ENCODE data around the gene KRTAP10-7. TPM values are rescaled to one million over a fixed set of nuclear protein-coding genes. Genes with fewer than 3 reads are reported as not detected.
"Not testable (repeated sequence)": the region's sequence is repeated elsewhere in the genome, so short reads cannot be mapped to it uniquely, and the experiment has no call there.

Gene KRTAP10-7
- polyA plus RNA-seq, result not detected
- long read RNA-seq, donor 1, result 0 reads
- long read RNA-seq, donor 2, result 0 reads
- long read RNA-seq, donor 3, result 0 reads
- long read RNA-seq, donor 4, result 0 reads
- long read RNA-seq, donor 5, result 0 reads
- long read RNA-seq, donor 6, result 0 reads
- long read RNA-seq, donor 7, result 0 reads
- long read RNA-seq, donor 8, result 0 reads
- long read RNA-seq, donor 9, result 0 reads
- long read RNA-seq, donor 10, result 0 reads

GRCh38 chr21:44600118-44600978, at the start of gene KRTAP10-7:
Gene KRTAP10-7 (plus strand): TSS chr21:44600597. CDS start chr21:44600622, 25 bp downstream.
- not testable (repeated sequence) for DNase-seq; H3K4me1 ChIP-seq (ENCODE audit: control insufficient read depth in 3 of 3, insufficient read depth in 2 of 3, low read depth in 1 of 3, low read length in 2 of 3); FAIRE-seq; H3K4me3 ChIP-seq (ENCODE audit: low read depth in 1 of 3, low read length in 3 of 3); H3K27ac ChIP-seq (ENCODE audit: low read depth in 1 of 3, low read length in 2 of 3); H3K36me3 ChIP-seq (ENCODE audit: control insufficient read depth in 3 of 3, insufficient read depth in 2 of 3, low read depth in 1 of 3, low read length in 3 of 3); H3K9me3 ChIP-seq (ENCODE audit: control insufficient read depth in 2 of 2, insufficient read depth in 1 of 2, low read depth in 1 of 2, low read length in 1 of 2)
- 66 to 71% (median 67%) methylated on average over 20 to 23 of the region's 23 CpGs for WGBS, 3 donors
- peaks cover 0 to 12% (median 0%) of the 10 kb centered on the region in 3 donors for H3K27me3 ChIP-seq (ENCODE audit: control insufficient read depth in 3 of 3, insufficient read depth in 3 of 3, low read length in 3 of 3)

- DNase-seq (no peak), FAIRE-seq (no peak)
- Histone ChIP-seq H3K4me3 (ENCODE audit: low read depth in 1 of 3, low read length in 3 of 3) (no peak overlapping the region), H3K4me1 (ENCODE audit: control insufficient read depth in 3 of 3, insufficient read depth in 2 of 3, low read depth in 1 of 3, low read length in 2 of 3) (no peaks in the 10 kb centered on the region), H3K9me3 (ENCODE audit: control insufficient read depth in 2 of 2, insufficient read depth in 1 of 2, low read depth in 1 of 2, low read length in 1 of 2) (peaks cover 0 to 3% of the 10 kb centered on the region in 2 donors), H3K27me3 (ENCODE audit: control insufficient read depth in 3 of 3, insufficient read depth in 3 of 3, low read length in 3 of 3) (peaks cover 0 to 2% (median 0%) of the 10 kb centered on the region in 3 donors), H3K36me3 (ENCODE audit: control insufficient read depth in 3 of 3, insufficient read depth in 2 of 3, low read depth in 1 of 3, low read length in 3 of 3) (no peaks in the 10 kb centered on the region), H3K27ac (ENCODE audit: low read depth in 1 of 3, low read length in 2 of 3) (no peak overlapping the region)
- WGBS, 3 donors, result 50 to 62% (median 55%) methylated on average over 9 to 10 of the region's 10 CpGs
These were observed 49.6 kb upstream of the KRTAP10-7 start for GRCh38 chr21:44550807-44551206.

GRCh38 chr21:44551340-44551961, 48.9 kb upstream of the KRTAP10-7 start, which contains the start of gene KRTAP10-2:
Gene KRTAP10-2 (minus strand): TSS chr21:44551505. CDS start chr21:44551458, 47 bp downstream.
- Histone ChIP-seq H3K27me3 (ENCODE audit: control insufficient read depth in 3 of 3, insufficient read depth in 3 of 3, low read length in 3 of 3) (peaks cover 0 to 2% (median 0%) of the 10 kb centered on the region in 3 donors), H3K9me3 (ENCODE audit: control insufficient read depth in 2 of 2, insufficient read depth in 1 of 2, low read depth in 1 of 2, low read length in 1 of 2) (peaks cover 0 to 3% of the 10 kb centered on the region in 2 donors), H3K36me3 (ENCODE audit: control insufficient read depth in 3 of 3, insufficient read depth in 2 of 3, low read depth in 1 of 3, low read length in 3 of 3) (no peaks in the 10 kb centered on the region), H3K27ac (ENCODE audit: low read depth in 1 of 3, low read length in 2 of 3) (no peak within 1 kb of the TSS), H3K4me1 (ENCODE audit: control insufficient read depth in 3 of 3, insufficient read depth in 2 of 3, low read depth in 1 of 3, low read length in 2 of 3) (no peaks in the 10 kb centered on the region), H3K4me3 (ENCODE audit: low read depth in 1 of 3, low read length in 3 of 3) (no peak within 1 kb of the TSS)
- no peak for DNase-seq
- WGBS, 3 donors, result 44 to 62% (median 48%) methylated on average over 17 of the region's 17 CpGs
- no peak for FAIRE-seq

GRCh38 chr21:44552136-44552535, 48.3 kb upstream of the KRTAP10-7 start:
- H3K9me3 ChIP-seq (ENCODE audit: control insufficient read depth in 2 of 2, insufficient read depth in 1 of 2, low read depth in 1 of 2, low read length in 1 of 2), result peaks cover 0 to 3% of the 10 kb centered on the region in 2 donors
- DNase-seq (no peak), FAIRE-seq (no peak)
- 90 to 97% (median 95%) methylated on average over 6 of the region's 6 CpGs for WGBS, 3 donors
- H3K27ac ChIP-seq (ENCODE audit: low read depth in 1 of 3, low read length in 2 of 3), result no peak overlapping the region
- no peaks in the 10 kb centered on the region for H3K36me3 ChIP-seq (ENCODE audit: control insufficient read depth in 3 of 3, insufficient read depth in 2 of 3, low read depth in 1 of 3, low read length in 3 of 3)
- H3K4me3 ChIP-seq (ENCODE audit: low read depth in 1 of 3, low read length in 3 of 3), result no peak overlapping the region
- H3K27me3 ChIP-seq (ENCODE audit: control insufficient read depth in 3 of 3, insufficient read depth in 3 of 3, low read length in 3 of 3), result peaks cover 0 to 2% (median 1%) of the 10 kb centered on the region in 3 donors
- H3K4me1 ChIP-seq (ENCODE audit: control insufficient read depth in 3 of 3, insufficient read depth in 2 of 3, low read depth in 1 of 3, low read length in 2 of 3), result no peaks in the 10 kb centered on the region

- FAIRE-seq (no peak), DNase-seq (no peak)
- Histone ChIP-seq H3K27me3 (ENCODE audit: control insufficient read depth in 3 of 3, insufficient read depth in 3 of 3, low read length in 3 of 3) (peaks cover 0 to 5% (median 2%) of the 10 kb centered on the region in 3 donors), H3K4me1 (ENCODE audit: control insufficient read depth in 3 of 3, insufficient read depth in 2 of 3, low read depth in 1 of 3, low read length in 2 of 3) (no peaks in the 10 kb centered on the region), H3K4me3 (ENCODE audit: low read depth in 1 of 3, low read length in 3 of 3) (no peak overlapping the region), H3K36me3 (ENCODE audit: control insufficient read depth in 3 of 3, insufficient read depth in 2 of 3, low read depth in 1 of 3, low read length in 3 of 3) (no peaks in the 10 kb centered on the region), H3K9me3 (ENCODE audit: control insufficient read depth in 2 of 2, insufficient read depth in 1 of 2, low read depth in 1 of 2, low read length in 1 of 2) (peaks cover 0 to under 1% of the 10 kb centered on the region in 2 donors), H3K27ac (ENCODE audit: low read depth in 1 of 3, low read length in 2 of 3) (no peak overlapping the region)
- WGBS, 3 donors, result 71 to 74% (median 74%) methylated on average over 13 of the region's 13 CpGs
These were observed 47.7 kb upstream of the KRTAP10-7 start for GRCh38 chr21:44552681-44553080.

- WGBS, 3 donors, result 77 to 85% (median 82%) methylated on average over 13 of the region's 13 CpGs
- H3K9me3 ChIP-seq (ENCODE audit: control insufficient read depth in 2 of 2, insufficient read depth in 1 of 2, low read depth in 1 of 2, low read length in 1 of 2), result no peaks in the 10 kb centered on the region
- no peaks in the 10 kb centered on the region for H3K36me3 ChIP-seq (ENCODE audit: control insufficient read depth in 3 of 3, insufficient read depth in 2 of 3, low read depth in 1 of 3, low read length in 3 of 3)
- no peak overlapping the region for H3K4me3 ChIP-seq (ENCODE audit: low read depth in 1 of 3, low read length in 3 of 3)
- no peak for FAIRE-seq
- no peak overlapping the region for H3K27ac ChIP-seq (ENCODE audit: low read depth in 1 of 3, low read length in 2 of 3)
- H3K27me3 ChIP-seq (ENCODE audit: control insufficient read depth in 3 of 3, insufficient read depth in 3 of 3, low read length in 3 of 3), result peaks cover 0 to 3% (median 2%) of the 10 kb centered on the region in 3 donors
- H3K4me1 ChIP-seq (ENCODE audit: control insufficient read depth in 3 of 3, insufficient read depth in 2 of 3, low read depth in 1 of 3, low read length in 2 of 3), result no peaks in the 10 kb centered on the region
- DNase-seq, result no peak
These were observed 45.1 kb upstream of the KRTAP10-7 start for GRCh38 chr21:44555200-44555875.

GRCh38 chr21:44556879-44557278, 43.5 kb upstream of the KRTAP10-7 start:
- H3K27me3 ChIP-seq (ENCODE audit: control insufficient read depth in 3 of 3, insufficient read depth in 3 of 3, low read length in 3 of 3), result peaks cover 0 to 3% (median 2%) of the 10 kb centered on the region in 3 donors
- WGBS, 3 donors, result 55 to 69% (median 57%) methylated on average over 9 of the region's 9 CpGs
- H3K9me3 ChIP-seq (ENCODE audit: control insufficient read depth in 2 of 2, insufficient read depth in 1 of 2, low read depth in 1 of 2, low read length in 1 of 2), result no peaks in the 10 kb centered on the region
- FAIRE-seq, result no peak
- no peaks in the 10 kb centered on the region for H3K4me1 ChIP-seq (ENCODE audit: control insufficient read depth in 3 of 3, insufficient read depth in 2 of 3, low read depth in 1 of 3, low read length in 2 of 3)
- no peaks in the 10 kb centered on the region for H3K36me3 ChIP-seq (ENCODE audit: control insufficient read depth in 3 of 3, insufficient read depth in 2 of 3, low read depth in 1 of 3, low read length in 3 of 3)
- DNase-seq, result no peak
- no peak overlapping the region for H3K4me3 ChIP-seq (ENCODE audit: low read depth in 1 of 3, low read length in 3 of 3)
- no peak overlapping the region for H3K27ac ChIP-seq (ENCODE audit: low read depth in 1 of 3, low read length in 2 of 3)
